PC-3 (cell line): ENCODE measurements around the gene CLSTN1. TPM values are rescaled to one million over a fixed set of nuclear protein-coding genes. Genes with fewer than 3 reads are reported as not detected.

ENCODE experiments used
- ATAC-seq: fragments of 200-7000 bp; cut with Tn5 transposase; 2 replicates; pipeline ENCODE4 v1.9.1; 2020; ENCODE audit warnings: mild to moderate bottlenecking, moderate library complexity
- BruUV-seq: library from RNA; stranded (reverse); fragments of 400-500 nt; replicated peaks from 2 replicates; lab custom pipeline; 2021; lab: Mats Ljungman, UMichigan
- CTCF ChIA-PET: fragments of 300-600 bp; sonication (Branson Sonifier 250); formaldehyde crosslinking; loops from one replicate; lab custom pipeline; 2022; ENCODE audit warnings: antibody characterized with exemption; lab: Charles Lee
- POLR2A ChIA-PET: fragments of 300-600 bp; sonication (Branson Sonifier 250); formaldehyde crosslinking; loops from one replicate; lab custom pipeline; 2022; ENCODE audit warnings: antibody characterized with exemption; ENCODE audit not compliant: unreplicated experiment; lab: Charles Lee
- DNase-seq: peaks from one replicate; pipeline ENCODE4 v3.0.0-alpha.2; 2015
- H2AFZ ChIP-seq: fragments of 300-600 bp; sonication (generic); 2 replicates; pipeline ENCODE4 v1.6.0; 2016; ENCODE audit warnings: antibody characterized with exemption, low read length
- H3F3A ChIP-seq: fragments of 300-600 bp; sonication (generic); one replicate; pipeline ENCODE4 v1.6.0; 2017; ENCODE audit warnings: antibody characterized with exemption, low read length, control low read depth, mild to moderate bottlenecking; ENCODE audit not compliant: unreplicated experiment
- H3K27ac ChIP-seq: fragments of 300-600 bp; sonication (generic); 2 replicates; pipeline ENCODE4 v1.5.1; 2016; ENCODE audit warnings: mild to moderate bottlenecking, low read length
- H3K27me3 ChIP-seq: fragments of 300-600 bp; sonication (generic); 2 replicates; pipeline ENCODE4 v1.6.1; 2016; ENCODE audit warnings: low read length, mixed read lengths
- H3K36me3 ChIP-seq: fragments of 300-600 bp; sonication (generic); 2 replicates; pipeline ENCODE4 v1.6.1; 2016; ENCODE audit warnings: low read depth, mixed run types, low read length, mixed read lengths
- H3K4me1 ChIP-seq: fragments of 300-600 bp; sonication (generic); 2 replicates; pipeline ENCODE4 v1.5.1; 2016; ENCODE audit warnings: low read length; ENCODE audit not compliant: insufficient read depth
- H3K4me2 ChIP-seq: fragments of 300-600 bp; sonication (generic); 2 replicates; pipeline ENCODE4 v1.6.0; 2016; ENCODE audit warnings: low read length
- H3K4me3 ChIP-seq: fragments of 300-600 bp; sonication (generic); 2 replicates; pipeline ENCODE4 v1.5.1; 2016; ENCODE audit warnings: mild to moderate bottlenecking, low read length, mixed read lengths
- H3K79me2 ChIP-seq: fragments of 300-600 bp; sonication (generic); 2 replicates; pipeline ENCODE4 v1.6.1; 2017; ENCODE audit warnings: low read length, mixed read lengths
- H3K9ac ChIP-seq: fragments of 300-600 bp; sonication (generic); 2 replicates; pipeline ENCODE4 v1.6.0; 2016; ENCODE audit warnings: mild to moderate bottlenecking, low read length
- H3K9me2 ChIP-seq: fragments of 300-600 bp; sonication (generic); replicated peaks from 2 replicates; pipeline ENCODE4 v1.6.1; 2016; ENCODE audit warnings: mixed run types, low read length, mixed read lengths
- H3K9me3 ChIP-seq: fragments of 300-600 bp; sonication (generic); 2 replicates; pipeline ENCODE4 v1.6.1; 2016; ENCODE audit warnings: low read length, mixed read lengths
- H4K20me1 ChIP-seq: fragments of 300-600 bp; sonication (generic); 2 replicates; pipeline ENCODE4 v1.6.1; 2016; ENCODE audit warnings: low read length, mixed read lengths
- EZH2 ChIP-seq: fragments of 300-600 bp; sonication (generic); IDR thresholded peaks from one replicate; pipeline ENCODE4 v1.6.1; 2017; ENCODE audit warnings: antibody characterized with exemption, mild to moderate bottlenecking, low read length; ENCODE audit not compliant: unreplicated experiment
- EZH2phosphoT487 ChIP-seq: fragments of 300-600 bp; sonication (generic); IDR thresholded peaks from 2 replicates; pipeline ENCODE4 v1.6.1; 2018; ENCODE audit warnings: mild to moderate bottlenecking, antibody characterized with exemption, low read length, borderline replicate concordance
- intact Hi-C: fragments of 100-400 bp; cut with micrococcal nuclease; formaldehyde crosslinking; loops from 2 replicates; pipeline ENCODE4 v1.9.0; 2023
- total RNA-seq: library from RNA; depleted of rRNA; stranded (reverse); fragments of >200 nt; gene quantifications from 2 replicates; pipeline ENCODE4 v1.2.3, GENCODE V29; 2014
- TF ChIP-seq, protein P1 (sequence below): fragments of 300-600 bp; sonication (generic); conservative IDR thresholded peaks from 2 replicates; pipeline ENCODE4 v1.5.1; 2017; ENCODE audit warnings: antibody characterized with exemption, low read depth, mild to moderate bottlenecking, low read length

The CLSTN1 gene
- total RNA-seq, 1 experiment from 2014 or later, result 98.3 TPM

DNA sequence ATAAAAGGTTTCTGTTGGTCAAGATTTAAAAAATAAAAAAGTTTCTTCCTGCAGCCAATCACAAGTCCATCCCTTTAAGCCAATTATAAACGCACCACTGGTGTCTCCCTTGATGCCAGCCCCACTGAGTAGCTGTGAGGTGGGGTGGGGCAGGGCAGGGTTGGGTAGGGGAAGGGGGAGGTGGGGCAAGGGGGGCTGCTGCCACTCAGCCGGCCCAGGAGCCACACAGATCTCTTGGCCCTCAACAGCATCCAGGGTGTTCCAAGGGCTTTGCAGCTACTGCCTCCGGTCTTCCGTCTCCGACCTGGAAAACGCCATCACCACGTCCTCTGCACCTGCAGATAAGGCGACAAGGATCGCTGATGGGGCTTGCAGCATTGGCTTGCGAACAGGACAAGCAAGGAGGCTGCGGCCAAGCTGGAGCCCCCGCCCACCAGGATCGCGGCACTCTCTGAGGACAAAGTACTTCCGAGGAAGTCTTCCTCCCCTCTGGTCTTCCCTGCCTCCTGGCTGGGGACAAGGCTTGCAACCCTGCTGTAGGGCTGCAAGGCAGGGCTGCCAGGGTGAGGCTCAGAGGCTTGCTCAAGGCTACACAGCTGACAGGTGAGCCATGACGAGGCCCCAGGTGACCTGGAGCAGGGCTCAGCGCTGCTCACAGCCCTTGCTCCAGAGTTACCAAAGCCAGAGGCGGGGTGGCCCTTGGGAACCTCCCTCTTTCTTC, 26.8 kb upstream of the CLSTN1 start:
- no peak for ATAC-seq
- H3K27ac ChIP-seq, result no peak overlapping the region
- POLR2A ChIA-PET, result no interaction called here

DNA sequence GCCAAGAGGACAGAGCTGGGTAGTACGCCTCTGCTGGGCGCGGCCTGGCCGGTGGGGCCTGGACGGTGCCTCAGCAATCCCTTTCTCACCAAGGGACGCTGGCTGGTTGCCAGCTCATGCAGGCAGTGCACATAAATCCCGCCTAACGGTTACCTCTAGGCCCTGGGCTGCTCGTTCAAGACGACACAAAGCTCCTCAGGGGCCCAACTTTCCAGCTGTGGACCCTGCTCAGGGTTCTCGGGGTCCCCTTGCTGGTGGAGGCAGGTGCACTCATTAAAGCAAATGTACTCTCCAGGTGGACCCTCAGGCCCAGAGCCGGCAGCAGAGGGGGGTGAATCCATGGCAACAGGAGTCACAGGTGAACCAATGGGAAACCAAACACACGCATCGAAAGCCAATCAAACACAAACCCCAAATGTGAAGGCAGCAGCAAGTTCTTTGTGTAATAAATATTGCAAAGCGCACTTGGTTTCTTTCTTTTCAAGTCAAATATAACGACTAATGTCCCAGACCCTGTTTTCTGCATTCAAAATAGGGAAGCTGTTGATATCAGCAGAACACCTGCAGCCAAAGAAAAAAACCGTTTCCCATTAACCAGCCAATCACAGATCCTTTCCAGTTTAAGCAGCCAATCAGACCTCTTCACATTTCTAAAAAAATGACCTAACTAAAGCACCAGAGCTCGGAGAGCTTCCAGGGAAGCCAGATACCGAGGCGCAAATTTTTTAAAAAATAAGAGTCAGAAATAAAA, 26.1 kb upstream of the CLSTN1 start:
- Histone ChIP-seq H3K9me2 (no peaks in the 10 kb centered on the region), H3K36me3 (peaks cover 7% of the 10 kb centered on the region), H3K27ac (no peak overlapping the region), H3K9me3 (0 out of 2 replicates have a peak, but pooled peaks cover 3% of the 10 kb centered on the region), H3K4me2 (no peak overlapping the region), H3K79me2 (no peaks in the 10 kb centered on the region), H3K4me3 (no peak overlapping the region), H3K4me1 (no peaks in the 10 kb centered on the region), H4K20me1 (no peaks in the 10 kb centered on the region), H3K27me3 (no peaks in the 10 kb centered on the region), H3F3A (no peaks in the 10 kb centered on the region), H3K9ac (no peak overlapping the region), H2AFZ (no peak overlapping the region)
- TF ChIP-seq, protein P1, sequence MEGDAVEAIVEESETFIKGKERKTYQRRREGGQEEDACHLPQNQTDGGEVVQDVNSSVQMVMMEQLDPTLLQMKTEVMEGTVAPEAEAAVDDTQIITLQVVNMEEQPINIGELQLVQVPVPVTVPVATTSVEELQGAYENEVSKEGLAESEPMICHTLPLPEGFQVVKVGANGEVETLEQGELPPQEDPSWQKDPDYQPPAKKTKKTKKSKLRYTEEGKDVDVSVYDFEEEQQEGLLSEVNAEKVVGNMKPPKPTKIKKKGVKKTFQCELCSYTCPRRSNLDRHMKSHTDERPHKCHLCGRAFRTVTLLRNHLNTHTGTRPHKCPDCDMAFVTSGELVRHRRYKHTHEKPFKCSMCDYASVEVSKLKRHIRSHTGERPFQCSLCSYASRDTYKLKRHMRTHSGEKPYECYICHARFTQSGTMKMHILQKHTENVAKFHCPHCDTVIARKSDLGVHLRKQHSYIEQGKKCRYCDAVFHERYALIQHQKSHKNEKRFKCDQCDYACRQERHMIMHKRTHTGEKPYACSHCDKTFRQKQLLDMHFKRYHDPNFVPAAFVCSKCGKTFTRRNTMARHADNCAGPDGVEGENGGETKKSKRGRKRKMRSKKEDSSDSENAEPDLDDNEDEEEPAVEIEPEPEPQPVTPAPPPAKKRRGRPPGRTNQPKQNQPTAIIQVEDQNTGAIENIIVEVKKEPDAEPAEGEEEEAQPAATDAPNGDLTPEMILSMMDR, result no peak
- no peak for TF ChIP-seq EZH2
- TF ChIP-seq EZH2phosphoT487, result no peak
- CTCF ChIA-PET, result no interaction called here
- intact Hi-C loops, result no loop called here
- DNase-seq (no peak), ATAC-seq (no peak)
- TSS peak; percentile 15 for BruUV-seq
- POLR2A ChIA-PET, result no interaction called here

More for the DNA sequence above, 26.8 kb upstream of the CLSTN1 start:
- H3K4me3 ChIP-seq, result no peak overlapping the region
- no peaks in the 10 kb centered on the region for H3F3A ChIP-seq
- H4K20me1 ChIP-seq, result no peaks in the 10 kb centered on the region
- H3K4me2 ChIP-seq, result no peak overlapping the region
- no peak for DNase-seq
- 0 out of 2 replicates have a peak, but pooled peaks cover 3% of the 10 kb centered on the region for H3K9me3 ChIP-seq
- H3K9me2 ChIP-seq, result no peaks in the 10 kb centered on the region
- H3K79me2 ChIP-seq, result no peaks in the 10 kb centered on the region
- intact Hi-C loops, result no loop called here
- CTCF ChIA-PET, result no interaction called here
- no peak overlapping the region for H3K9ac ChIP-seq
- TF ChIP-seq, protein P1, result no peak
- TF ChIP-seq EZH2phosphoT487 (no peak), EZH2 (no peak)
- no TSS peak for BruUV-seq
- no peak overlapping the region for H2AFZ ChIP-seq
- no peaks in the 10 kb centered on the region for H3K27me3 ChIP-seq
- peaks cover 13% of the 10 kb centered on the region for H3K36me3 ChIP-seq
- no peaks in the 10 kb centered on the region for H3K4me1 ChIP-seq
